ENCODE measurements around the gene POU2F3. TPM values are rescaled to one million over a fixed set of nuclear protein-coding genes. Genes with fewer than 3 reads are reported as not detected.
A peak's percentile ranks its signal among the peaks of the same experiment; 100 is the strongest.

The POU2F3 gene
- not detected in 2 replicates for total RNA-seq (2014; rRNA removed; shearing (Covaris generic))

DNA sequence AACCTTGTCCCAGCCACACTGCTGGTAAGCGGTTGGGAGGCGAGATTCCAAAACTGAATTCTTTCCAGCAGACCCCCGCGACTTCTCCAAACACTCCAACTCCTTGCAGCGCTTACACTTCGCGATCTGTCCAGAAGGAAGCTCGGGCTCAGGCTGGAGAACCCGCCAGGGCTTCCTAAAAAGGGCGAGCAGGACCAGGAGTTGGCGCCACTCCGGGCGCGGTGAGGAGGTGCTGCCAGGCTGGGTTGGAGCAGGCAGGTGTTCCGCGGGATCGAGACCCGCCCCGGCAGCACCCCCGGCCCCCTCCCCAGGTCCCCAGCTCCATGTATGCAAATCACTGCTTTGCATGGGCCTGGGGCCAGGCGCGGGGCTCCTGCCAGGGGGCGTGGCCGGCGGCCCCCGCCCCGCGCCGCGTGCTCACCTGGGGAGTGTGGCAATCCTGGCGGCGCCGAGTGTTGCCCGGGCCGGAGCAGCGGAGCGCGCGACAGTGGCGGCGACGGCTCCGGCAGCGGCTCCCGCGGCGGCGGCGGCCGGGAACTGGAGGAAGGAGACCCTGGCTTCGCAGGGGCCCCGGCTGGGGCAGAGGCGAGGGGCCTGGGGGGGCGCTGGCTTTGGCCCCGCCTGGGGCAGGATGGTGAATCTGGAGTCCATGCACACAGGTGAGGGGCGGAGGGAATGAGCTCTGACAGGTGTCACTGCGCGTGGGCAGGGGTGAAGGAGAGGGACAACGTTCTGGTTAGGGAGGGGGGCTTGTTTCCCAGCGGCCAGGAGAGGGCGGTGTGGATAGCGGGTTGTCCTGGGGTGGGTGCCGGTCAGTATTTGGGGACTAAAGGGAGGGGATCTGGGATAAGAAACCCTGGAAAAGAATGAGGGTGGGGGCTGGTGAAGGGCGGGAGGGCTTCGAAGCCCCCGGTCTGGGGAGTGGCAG, at the start of gene POU2F3:
Gene POU2F3 (plus strand): TSS at position 428 of the 928 bp plus-strand sequence. CDS start 204 bp downstream, at position 632.
- no peaks in the 10 kb centered on the region for H3K27me3 ChIP-seq
- no peaks in the 10 kb centered on the region for H3K4me1 ChIP-seq
- H3K36me3 ChIP-seq = no peaks in the 10 kb centered on the region
- no peak within 1 kb of the TSS for H3K27ac ChIP-seq
- no peak within 1 kb of the TSS for H3K4me3 ChIP-seq
- DNase-seq = no peak
- no peaks in the 10 kb centered on the region for H3K9me3 ChIP-seq (replicated peaks)

DNA sequence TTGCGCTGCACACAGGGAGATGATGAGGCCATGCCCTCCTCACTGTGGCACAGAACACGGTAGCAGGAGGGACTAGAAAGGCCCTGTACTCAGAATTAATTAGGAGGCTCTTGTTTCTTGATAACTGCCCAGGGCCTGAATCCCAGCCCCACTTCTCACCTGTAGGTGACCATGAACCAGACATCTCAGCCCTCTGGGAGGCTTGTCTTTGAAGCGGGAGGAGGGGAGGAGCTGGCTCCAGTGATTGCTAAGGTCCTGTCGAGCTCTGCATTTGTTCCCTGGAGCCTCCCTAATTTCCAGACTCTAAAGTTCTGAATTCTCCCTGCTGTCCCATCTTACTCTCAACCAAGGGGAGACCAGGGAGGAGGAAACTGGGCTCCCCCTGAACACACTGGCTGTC, 48.9 kb upstream of the POU2F3 start:
- no peak for DNase-seq
- no peak overlapping the region for H3K27ac ChIP-seq
- peaks cover 34% of the 10 kb centered on the region for H3K4me1 ChIP-seq
- H3K4me3 ChIP-seq = no peak overlapping the region
- no peaks in the 10 kb centered on the region for H3K36me3 ChIP-seq
- no peaks in the 10 kb centered on the region for H3K9me3 ChIP-seq (replicated peaks)
- no peaks in the 10 kb centered on the region for H3K27me3 ChIP-seq

DNA sequence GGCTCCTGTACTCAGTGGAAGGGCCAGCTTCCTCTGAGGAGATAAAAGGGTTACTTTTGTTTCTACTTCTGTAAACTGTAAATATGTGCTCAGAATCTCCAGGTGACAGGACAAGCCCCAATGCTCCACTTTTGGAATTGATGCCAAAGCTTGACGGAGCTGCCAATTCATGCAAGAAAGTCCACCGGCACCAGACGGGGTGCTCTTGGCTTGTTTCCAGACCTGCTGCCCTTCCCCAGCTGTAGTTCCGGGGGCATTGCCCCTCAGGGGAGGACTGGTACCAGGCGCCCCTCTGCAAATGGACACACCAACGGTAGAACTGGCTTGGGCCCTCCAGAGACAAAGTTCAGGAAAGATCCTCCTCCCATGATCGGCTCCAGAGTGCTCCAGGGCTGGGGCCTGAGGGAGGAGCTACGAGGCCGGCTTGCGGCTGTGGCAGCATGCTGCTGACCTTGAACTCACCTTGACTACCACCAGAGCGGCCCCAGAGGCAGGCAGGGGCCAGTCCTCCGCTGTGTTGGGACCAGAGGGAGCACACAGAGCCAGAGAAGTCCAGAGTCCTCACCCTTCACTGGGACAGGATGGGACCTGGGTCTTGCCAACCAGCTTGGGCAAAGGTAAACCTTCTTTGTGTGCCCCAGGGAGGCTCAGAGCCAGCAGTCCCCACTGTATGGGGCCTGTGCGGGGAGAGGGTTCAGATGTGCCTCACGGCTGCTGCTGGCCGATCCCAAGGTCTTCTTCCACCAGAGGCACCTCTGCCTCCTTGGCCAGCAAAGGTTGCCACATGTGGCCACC, 46.9 kb upstream of the POU2F3 start:
- H3K36me3 ChIP-seq = no peaks in the 10 kb centered on the region
- no peak overlapping the region for H3K4me3 ChIP-seq
- peaks cover 29% of the 10 kb centered on the region for H3K4me1 ChIP-seq
- H3K9me3 ChIP-seq (replicated peaks) = no peaks in the 10 kb centered on the region
- H3K27ac ChIP-seq = no peak overlapping the region
- H3K27me3 ChIP-seq = no peaks in the 10 kb centered on the region
- DNase-seq = no peak

DNA sequence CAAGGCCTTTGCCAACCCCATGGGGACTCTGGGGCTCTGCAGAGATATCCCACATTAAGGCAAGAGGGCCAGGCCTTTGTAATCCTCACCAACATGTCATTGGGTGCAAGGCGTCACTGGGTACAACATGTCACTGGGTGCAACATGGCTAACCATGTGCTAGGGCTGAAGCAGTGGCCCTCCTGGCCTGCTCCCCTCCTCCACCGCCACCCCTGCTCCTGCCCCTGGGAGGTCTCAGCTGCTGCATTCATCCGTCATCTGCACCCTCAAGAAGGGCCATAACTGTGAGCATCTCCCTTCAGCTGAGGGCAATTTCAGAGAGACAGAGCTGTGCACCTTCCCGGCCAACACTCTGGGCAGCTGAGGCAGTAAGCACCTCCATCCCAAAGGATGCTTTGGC, 45.8 kb upstream of the POU2F3 start:
- peaks cover 40% of the 10 kb centered on the region for H3K4me1 ChIP-seq

DNA sequence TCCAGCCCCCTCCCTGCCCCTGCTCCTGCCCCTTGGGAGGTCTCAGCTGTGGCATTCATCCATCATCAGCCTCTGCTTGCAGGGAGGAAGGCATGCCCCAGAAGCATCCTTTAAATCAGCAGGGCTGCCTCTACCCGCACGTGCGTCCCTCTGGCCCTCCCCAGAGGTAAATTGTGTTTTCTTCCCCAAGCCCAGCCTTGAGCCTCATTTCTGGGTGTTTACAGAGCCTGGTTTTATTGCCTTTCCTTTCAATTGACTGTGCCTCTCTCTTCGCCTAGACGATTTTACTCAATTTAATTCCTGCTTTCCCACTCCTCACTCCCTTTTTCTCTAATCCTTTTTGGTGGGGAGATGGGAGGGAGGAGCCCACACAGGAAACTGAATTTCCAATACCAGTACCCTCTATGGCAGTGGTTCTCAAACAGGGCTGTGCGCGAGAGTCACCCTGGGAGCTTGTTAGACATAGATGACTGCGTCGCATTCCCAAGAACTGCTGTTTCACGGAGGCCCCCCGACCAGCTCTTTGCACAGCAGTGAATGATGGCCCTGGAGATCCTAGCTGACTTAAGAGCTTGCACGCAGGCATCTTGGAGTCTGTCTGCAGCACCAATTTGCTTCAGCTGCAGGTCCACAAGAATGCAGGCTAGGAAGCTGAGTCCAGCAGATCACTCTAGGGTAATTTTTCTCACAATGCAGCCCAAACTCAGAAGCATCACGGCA, 44.2 kb upstream of the POU2F3 start:
- no peaks in the 10 kb centered on the region for H3K36me3 ChIP-seq
- H3K27me3 ChIP-seq = no peaks in the 10 kb centered on the region
- no peaks in the 10 kb centered on the region for H3K9me3 ChIP-seq (replicated peaks)
- peak; percentile 75 to 79 for DNase-seq
- peaks cover 41% of the 10 kb centered on the region for H3K4me1 ChIP-seq
- no peak overlapping the region for H3K4me3 ChIP-seq
- peak overlapping the region; percentile 92 for H3K27ac ChIP-seq

More for the DNA sequence above, 45.8 kb upstream of the POU2F3 start:
- no peak for DNase-seq
- no peak overlapping the region for H3K27ac ChIP-seq
- no peak overlapping the region for H3K4me3 ChIP-seq
- H3K36me3 ChIP-seq = no peaks in the 10 kb centered on the region
- H3K9me3 ChIP-seq (replicated peaks) = no peaks in the 10 kb centered on the region
- H3K27me3 ChIP-seq = no peaks in the 10 kb centered on the region

DNA sequence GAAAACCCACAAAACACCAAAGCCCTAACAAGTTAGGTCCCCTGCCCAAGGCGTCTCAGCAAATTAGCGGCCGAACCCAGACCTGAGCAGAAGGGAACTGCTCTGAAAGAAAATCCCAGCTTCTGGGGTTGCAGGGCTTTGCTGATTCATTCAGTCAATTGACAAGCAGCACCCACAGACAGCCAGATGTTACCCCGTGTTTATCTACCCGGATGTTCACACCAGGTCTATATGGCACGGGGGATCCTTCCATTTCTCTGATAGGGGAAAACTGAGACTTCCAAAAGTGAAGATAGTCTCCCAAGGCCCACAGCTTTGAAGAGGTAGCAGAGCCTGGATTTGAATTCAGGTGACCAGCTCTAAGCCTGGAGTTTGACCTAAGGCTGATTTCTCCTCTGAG, 43.1 kb upstream of the POU2F3 start:
- H3K36me3 ChIP-seq = no peaks in the 10 kb centered on the region
- H3K27ac ChIP-seq = peak overlapping the region; percentile 92
- no peak for DNase-seq

DNA sequence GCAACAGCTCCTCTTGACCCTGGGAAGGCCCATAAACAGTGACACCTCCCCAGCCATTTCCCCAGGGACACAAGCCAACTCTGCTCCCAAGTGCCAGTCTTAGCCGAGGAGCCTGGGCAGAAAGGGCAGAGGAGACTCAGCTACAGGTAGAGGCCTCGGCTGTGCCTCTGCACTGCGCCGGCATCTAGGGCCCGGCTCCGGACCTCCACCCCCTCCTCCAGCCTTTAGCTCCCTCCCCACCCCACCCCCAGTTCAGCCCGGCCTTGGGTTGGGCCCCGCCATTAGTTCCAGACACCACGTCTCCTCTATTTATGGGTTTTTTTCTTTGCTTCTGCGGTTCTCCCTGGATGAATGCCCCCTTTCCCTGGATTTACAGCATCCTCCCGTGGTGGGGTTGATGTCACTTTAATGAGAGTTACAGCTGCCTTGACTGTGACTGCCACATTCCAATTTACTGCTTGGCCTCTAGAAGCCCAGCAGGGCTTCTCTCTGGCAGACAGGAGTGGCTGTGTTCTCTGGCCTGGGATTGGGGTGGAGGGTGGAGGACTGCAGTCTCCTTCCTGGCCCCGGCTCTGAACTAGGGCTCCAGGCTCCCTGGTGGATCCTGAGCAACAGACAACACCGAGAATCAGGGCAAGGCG, 42.6 kb upstream of the POU2F3 start:
- DNase-seq = peak; percentile 81 to 88
- Histone ChIP-seq H3K4me3 (no peak overlapping the region), H3K4me1 (peaks cover 41% of the 10 kb centered on the region), H3K27ac (peak overlapping the region; percentile 92), H3K36me3 (no peaks in the 10 kb centered on the region), H3K27me3 (no peaks in the 10 kb centered on the region), H3K9me3 (replicated peaks) (no peaks in the 10 kb centered on the region)

More for the DNA sequence above, 43.1 kb upstream of the POU2F3 start:
- peaks cover 41% of the 10 kb centered on the region for H3K4me1 ChIP-seq
- H3K27me3 ChIP-seq = no peaks in the 10 kb centered on the region
- no peaks in the 10 kb centered on the region for H3K9me3 ChIP-seq (replicated peaks)
- H3K4me3 ChIP-seq = no peak overlapping the region

DNA sequence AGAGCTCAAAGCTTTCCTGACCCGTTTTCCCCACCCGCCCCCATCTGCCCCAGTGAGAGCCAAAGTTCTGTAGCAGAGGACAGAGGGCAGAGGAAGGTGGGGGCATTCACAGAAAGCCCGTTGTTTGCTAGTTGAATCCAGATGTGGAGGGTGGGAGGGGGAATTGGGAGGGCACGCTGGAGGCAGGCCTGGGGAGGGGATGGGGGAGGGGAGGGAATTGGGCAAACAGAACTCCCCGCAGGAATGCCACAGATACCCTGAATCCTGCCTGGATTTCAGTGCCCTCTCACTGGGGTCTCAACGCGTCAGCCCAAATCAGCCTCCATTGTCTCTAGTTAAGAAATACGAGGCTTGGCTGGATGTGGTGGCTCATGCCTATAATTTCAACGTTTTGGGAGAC, 42.0 kb upstream of the POU2F3 start:
- H3K36me3 ChIP-seq = no peaks in the 10 kb centered on the region

DNA sequence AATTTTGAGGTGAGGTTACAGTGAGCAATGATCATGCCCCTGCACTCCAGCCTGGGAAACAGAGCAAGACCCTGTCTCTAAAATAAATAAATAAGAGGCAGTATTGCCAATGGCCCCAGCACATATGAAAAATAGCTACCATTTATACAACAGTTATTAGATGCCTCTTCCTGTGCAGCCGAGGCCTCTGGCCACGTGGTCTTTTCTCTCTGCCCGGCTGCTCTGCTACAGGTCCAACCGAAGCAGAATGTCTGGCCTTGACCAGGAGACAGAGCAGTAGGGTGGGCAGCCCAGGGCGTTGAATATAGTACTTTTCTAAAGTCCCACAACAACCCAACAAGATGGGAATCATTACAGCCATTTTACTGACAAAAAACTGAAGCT, 41.5 kb upstream of the POU2F3 start:
- Histone ChIP-seq H3K36me3 (no peaks in the 10 kb centered on the region), H3K4me1 (peaks cover 41% of the 10 kb centered on the region), H3K27ac (peak overlapping the region; percentile 92), H3K27me3 (no peaks in the 10 kb centered on the region), H3K9me3 (replicated peaks) (no peaks in the 10 kb centered on the region), H3K4me3 (no peak overlapping the region)
- no peak for DNase-seq

More for the DNA sequence above, 42.0 kb upstream of the POU2F3 start:
- no peaks in the 10 kb centered on the region for H3K9me3 ChIP-seq (replicated peaks)
- peak overlapping the region; percentile 92 for H3K27ac ChIP-seq
- peaks cover 41% of the 10 kb centered on the region for H3K4me1 ChIP-seq
- H3K27me3 ChIP-seq = no peaks in the 10 kb centered on the region
- DNase-seq = peak; percentile 26 to 50
- no peak overlapping the region for H3K4me3 ChIP-seq

DNA sequence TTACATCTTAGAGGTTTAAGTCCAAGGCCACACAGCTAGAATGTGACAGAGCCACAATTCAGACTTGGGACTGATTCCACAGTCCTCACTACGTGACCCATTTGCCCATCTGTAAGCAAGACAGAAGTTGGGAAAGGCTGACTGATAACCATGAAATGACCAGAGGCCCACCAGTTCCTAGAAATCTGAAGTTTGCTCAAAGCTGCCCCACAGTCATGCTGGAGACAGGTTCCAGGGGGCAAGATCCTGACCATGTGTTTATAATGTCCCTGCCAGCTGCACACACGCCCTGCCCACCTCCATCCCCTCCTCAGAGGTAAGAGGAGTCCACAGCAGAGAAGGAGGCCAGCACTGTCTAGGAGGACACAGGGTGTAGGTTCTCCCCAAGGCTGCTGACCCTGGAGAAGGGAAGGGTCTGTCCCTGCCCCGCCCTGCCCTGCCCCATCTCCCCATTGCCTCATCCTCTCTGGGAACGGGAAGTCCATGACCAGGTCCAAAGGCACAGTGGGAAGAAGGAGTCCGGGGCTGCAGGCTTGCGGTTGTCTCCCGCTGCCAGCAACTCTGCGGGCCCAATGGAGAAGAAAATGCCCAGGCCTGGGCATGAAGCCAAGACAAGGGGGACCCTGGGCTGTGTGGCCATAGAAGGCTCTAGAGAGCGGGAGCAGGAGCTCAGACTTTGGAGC, 41.0 kb upstream of the POU2F3 start:
- Histone ChIP-seq H3K36me3 (no peaks in the 10 kb centered on the region), H3K4me1 (peaks cover 40% of the 10 kb centered on the region), H3K27ac (peak overlapping the region; percentile 92), H3K27me3 (no peaks in the 10 kb centered on the region), H3K9me3 (replicated peaks) (no peaks in the 10 kb centered on the region), H3K4me3 (no peak overlapping the region)
- DNase-seq = no peak

DNA sequence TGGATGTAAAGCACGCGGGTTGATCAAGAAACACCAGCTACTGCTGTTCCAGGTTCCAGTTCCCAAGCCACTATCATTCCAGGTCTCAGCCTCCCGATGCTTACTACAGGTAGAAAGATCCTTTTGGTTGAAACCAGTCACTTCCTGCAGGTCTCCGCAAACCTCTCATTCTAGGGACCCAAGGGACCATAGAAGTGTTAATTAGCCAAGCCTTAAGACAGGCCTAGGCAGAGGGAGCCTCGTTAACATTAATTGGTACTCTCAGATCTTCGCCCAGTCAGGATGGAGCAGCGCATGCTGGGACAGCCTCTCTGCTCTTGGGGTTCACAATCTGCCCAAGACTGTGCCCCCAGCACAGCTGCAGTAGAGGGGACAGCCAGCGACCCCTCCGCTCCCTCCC, 40.3 kb upstream of the POU2F3 start:
- no peaks in the 10 kb centered on the region for H3K9me3 ChIP-seq (replicated peaks)
- no peak for DNase-seq
- H3K4me1 ChIP-seq = peaks cover 35% of the 10 kb centered on the region
- no peak overlapping the region for H3K4me3 ChIP-seq
- no peaks in the 10 kb centered on the region for H3K36me3 ChIP-seq
- no peak overlapping the region for H3K27ac ChIP-seq
- H3K27me3 ChIP-seq = no peaks in the 10 kb centered on the region

DNA sequence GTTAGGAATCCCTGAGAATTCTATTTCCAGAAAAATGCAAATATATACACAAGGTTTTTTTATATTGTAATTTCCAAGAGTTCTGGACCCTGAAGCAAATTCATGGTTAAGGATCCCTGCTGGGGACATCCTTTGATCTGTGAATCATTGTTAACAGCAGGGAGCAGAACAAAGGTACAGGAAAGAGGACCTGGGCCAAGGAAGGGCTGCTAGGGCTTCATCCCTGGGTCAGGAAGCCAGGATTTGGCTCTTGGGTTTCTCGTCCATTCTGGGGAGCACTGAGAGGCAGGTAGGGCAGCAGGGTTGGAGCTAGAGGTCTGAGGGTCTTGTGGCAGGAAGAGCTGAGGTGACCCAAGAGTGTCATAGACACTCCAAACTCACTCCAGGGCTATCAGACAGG, 39.3 kb upstream of the POU2F3 start:
- no peaks in the 10 kb centered on the region for H3K27me3 ChIP-seq
- no peak overlapping the region for H3K4me3 ChIP-seq
- no peak overlapping the region for H3K27ac ChIP-seq
- no peaks in the 10 kb centered on the region for H3K9me3 ChIP-seq (replicated peaks)
- no peak for DNase-seq
- peaks cover 27% of the 10 kb centered on the region for H3K4me1 ChIP-seq
- H3K36me3 ChIP-seq = no peaks in the 10 kb centered on the region

DNA sequence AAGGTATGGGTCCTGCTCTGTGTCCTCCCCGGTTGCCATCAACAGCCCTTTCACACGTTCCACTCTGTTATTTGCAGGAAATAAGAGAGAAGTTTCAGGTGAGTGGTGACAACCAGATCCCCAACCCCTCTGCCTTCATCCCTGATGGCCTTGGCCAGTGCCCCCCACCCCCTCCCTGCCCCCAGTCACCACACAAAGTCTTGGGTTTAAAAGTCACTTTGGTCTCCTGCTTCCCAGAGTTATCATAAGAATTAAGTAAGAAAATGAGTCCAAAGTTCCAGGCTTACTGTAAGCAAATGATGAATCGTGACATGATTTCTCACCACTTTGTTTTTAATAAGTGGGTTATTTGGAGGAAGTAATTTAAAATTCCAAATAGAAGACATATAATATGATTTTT, 38.3 kb upstream of the POU2F3 start:
- H3K36me3 ChIP-seq = no peaks in the 10 kb centered on the region
- H3K27me3 ChIP-seq = no peaks in the 10 kb centered on the region
- peaks cover 20% of the 10 kb centered on the region for H3K4me1 ChIP-seq
- no peak overlapping the region for H3K27ac ChIP-seq
- no peak overlapping the region for H3K4me3 ChIP-seq
- DNase-seq = no peak
- H3K9me3 ChIP-seq (replicated peaks) = no peaks in the 10 kb centered on the region

DNA sequence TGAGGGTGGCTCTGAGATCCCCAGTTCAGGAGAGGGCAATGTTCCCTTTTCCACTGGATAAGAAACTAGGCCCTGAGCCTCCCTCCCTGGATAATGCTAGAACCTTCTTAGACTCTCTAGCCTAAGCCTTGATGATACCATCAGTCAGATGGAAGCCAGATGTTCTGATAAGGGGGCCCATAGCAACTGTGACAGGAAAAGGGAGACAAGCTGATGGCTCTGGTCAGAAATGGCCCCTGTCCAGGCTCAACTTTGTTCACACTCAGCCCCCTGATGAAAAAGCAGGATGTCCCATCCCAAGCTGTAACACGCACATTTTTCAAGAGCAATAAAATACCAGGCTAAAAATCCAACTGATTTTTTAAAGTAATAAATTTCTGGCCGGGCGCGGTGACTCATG, 36.3 kb upstream of the POU2F3 start:
- peaks cover 12% of the 10 kb centered on the region for H3K4me1 ChIP-seq
- DNase-seq = no peak
- no peaks in the 10 kb centered on the region for H3K9me3 ChIP-seq (replicated peaks)
- H3K27ac ChIP-seq = no peak overlapping the region
- no peaks in the 10 kb centered on the region for H3K27me3 ChIP-seq
- no peak overlapping the region for H3K4me3 ChIP-seq
- H3K36me3 ChIP-seq = no peaks in the 10 kb centered on the region
